HK-2 (cell line): Measurements from ENCODE around the gene IFNAR2.
"Not testable (repeated sequence)": the region's sequence is repeated elsewhere in the genome, so short reads cannot be mapped to it uniquely, and the experiment has no call there.

Experiments used
- DNase-seq: peaks from one replicate; pipeline ENCODE4 v3.0.0-alpha.2; 2018; ENCODE audit not compliant: unreplicated experiment

The IFNAR2 gene

GRCh38 chr21:33214056-33214455 lies 15.7 kb upstream of the IFNAR2 start:
- no peak for DNase-seq

GRCh38 chr21:33217138-33217520 lies 12.6 kb upstream of the IFNAR2 start:
- DNase-seq, result no peak

GRCh38 chr21:33219300-33219699 lies 10.4 kb upstream of the IFNAR2 start:
- DNase-seq, result no peak

- DNase-seq, result no peak
Observed at GRCh38 chr21:33219954-33220353, 9.8 kb upstream of the IFNAR2 start.

- DNase-seq, result not testable (repeated sequence)
Observed at GRCh38 chr21:33225376-33225775, 4.4 kb upstream of the IFNAR2 start.

- no peak for DNase-seq
Observed at GRCh38 chr21:33228455-33228854, 1.3 kb upstream of the IFNAR2 start.

- DNase-seq, result no peak
Observed at GRCh38 chr21:33229099-33229783, 497 bp upstream of the IFNAR2 start.

GRCh38 chr21:33230545-33231324 lies 997 bp downstream of the IFNAR2 start:
- DNase-seq, result peak; percentile 39

GRCh38 chr21:33231526-33231925 lies 1.8 kb downstream of the IFNAR2 start:
- DNase-seq, result no peak

GRCh38 chr21:33232291-33233034 lies 2.7 kb downstream of the IFNAR2 start:
- DNase-seq, result no peak

- no peak for DNase-seq
Observed at GRCh38 chr21:33234635-33235520, 5.1 kb downstream of the IFNAR2 start.

GRCh38 chr21:33236013-33236686 lies 6.4 kb downstream of the IFNAR2 start:
- DNase-seq, result no peak

GRCh38 chr21:33236766-33237165 lies 7.0 kb downstream of the IFNAR2 start:
- DNase-seq, result no peak

GRCh38 chr21:33237486-33237885 lies 7.7 kb downstream of the IFNAR2 start:
- no peak for DNase-seq

- DNase-seq, result no peak
Observed at GRCh38 chr21:33238146-33238545, 8.4 kb downstream of the IFNAR2 start.

GRCh38 chr21:33238565-33239255 lies 9.0 kb downstream of the IFNAR2 start:
- no peak for DNase-seq

GRCh38 chr21:33239559-33240127 lies 9.9 kb downstream of the IFNAR2 start:
- not testable (repeated sequence) for DNase-seq

- DNase-seq, result no peak
Observed at GRCh38 chr21:33240404-33240803, 10.7 kb downstream of the IFNAR2 start.

- no peak for DNase-seq
Observed at GRCh38 chr21:33241846-33242245, 12.1 kb downstream of the IFNAR2 start.

GRCh38 chr21:33242846-33243245 lies 13.1 kb downstream of the IFNAR2 start:
- DNase-seq, result not testable (repeated sequence)
